Measurements from ENCODE around the gene EHHADH.

The EHHADH gene

GRCh38 chr3:185225080-185225479 lies 28.8 kb downstream of the EHHADH start:
- DNase-seq (ENCODE audit: low spot score in 2 of 2) (no peak), ATAC-seq (ENCODE audit: low read depth) (no peak)
- no peaks in the 10 kb centered on the region for H3K4me1 Mint-ChIP-seq
- no peaks in the 10 kb centered on the region for H3K9me3 Mint-ChIP-seq
- no peak overlapping the region for H3K27ac Mint-ChIP-seq
- H3K4me3 Mint-ChIP-seq = no peak overlapping the region
- H3K27me3 Mint-ChIP-seq = no peaks in the 10 kb centered on the region
- peaks cover 7% of the 10 kb centered on the region for H3K36me3 Mint-ChIP-seq

GRCh38 chr3:185221203-185221602 lies 32.6 kb downstream of the EHHADH start:
- peaks cover 1% of the 10 kb centered on the region for H3K27me3 Mint-ChIP-seq
- no peak overlapping the region for H3K27ac Mint-ChIP-seq
- ATAC-seq (ENCODE audit: low read depth) = no peak
- H3K4me1 Mint-ChIP-seq = no peaks in the 10 kb centered on the region
- DNase-seq (ENCODE audit: low spot score in 2 of 2) = no peak
- peaks cover 2% of the 10 kb centered on the region for H3K36me3 Mint-ChIP-seq
- H3K9me3 Mint-ChIP-seq = no peaks in the 10 kb centered on the region
- no peak overlapping the region for H3K4me3 Mint-ChIP-seq

- no peak overlapping the region for H3K4me3 Mint-ChIP-seq
- H3K27ac Mint-ChIP-seq = no peak overlapping the region
- no peaks in the 10 kb centered on the region for H3K9me3 Mint-ChIP-seq
- peaks cover 1% of the 10 kb centered on the region for H3K27me3 Mint-ChIP-seq
- ATAC-seq (ENCODE audit: low read depth) (no peak), DNase-seq (ENCODE audit: low spot score in 2 of 2) (no peak)
- no peaks in the 10 kb centered on the region for H3K36me3 Mint-ChIP-seq
- H3K4me1 Mint-ChIP-seq = no peaks in the 10 kb centered on the region
Measured at GRCh38 chr3:185216607-185216958, 37.3 kb downstream of the EHHADH start.

- no peaks in the 10 kb centered on the region for H3K4me1 Mint-ChIP-seq
- H3K4me3 Mint-ChIP-seq = no peak overlapping the region
- no peaks in the 10 kb centered on the region for H3K9me3 Mint-ChIP-seq
- no peak for ATAC-seq (ENCODE audit: low read depth)
- no peak for DNase-seq (ENCODE audit: low spot score in 2 of 2)
- peaks cover 1% of the 10 kb centered on the region for H3K27me3 Mint-ChIP-seq
- no peak overlapping the region for H3K27ac Mint-ChIP-seq
- H3K36me3 Mint-ChIP-seq = no peaks in the 10 kb centered on the region
Measured at GRCh38 chr3:185215873-185216606, 37.8 kb downstream of the EHHADH start.

- Mint-ChIP-seq H3K4me3 (no peak overlapping the region), H3K36me3 (no peaks in the 10 kb centered on the region), H3K27ac (no peak overlapping the region), H3K9me3 (no peaks in the 10 kb centered on the region), H3K27me3 (peaks cover 1% of the 10 kb centered on the region), H3K4me1 (peaks cover 9% of the 10 kb centered on the region)
- ATAC-seq (ENCODE audit: low read depth) = no peak
- DNase-seq (ENCODE audit: low spot score in 2 of 2) = no peak
Measured at GRCh38 chr3:185212559-185212958, 41.3 kb downstream of the EHHADH start.

- Mint-ChIP-seq H3K36me3 (no peaks in the 10 kb centered on the region), H3K9me3 (no peaks in the 10 kb centered on the region), H3K4me3 (no peak overlapping the region), H3K4me1 (peaks cover 13% of the 10 kb centered on the region), H3K27me3 (no peaks in the 10 kb centered on the region), H3K27ac (no peak overlapping the region)
- DNase-seq (ENCODE audit: low spot score in 2 of 2) (no peak), ATAC-seq (ENCODE audit: low read depth) (no peak)
Measured at GRCh38 chr3:185212086-185212485, 41.8 kb downstream of the EHHADH start.

GRCh38 chr3:185210621-185211142 lies 43.2 kb downstream of the EHHADH start:
- Mint-ChIP-seq H3K36me3 (no peaks in the 10 kb centered on the region), H3K27me3 (no peaks in the 10 kb centered on the region), H3K9me3 (no peaks in the 10 kb centered on the region), H3K4me1 (peaks cover 13% of the 10 kb centered on the region), H3K27ac (no peak overlapping the region), H3K4me3 (no peak overlapping the region)
- ATAC-seq (ENCODE audit: low read depth) (no peak), DNase-seq (ENCODE audit: low spot score in 2 of 2) (no peak)

- Mint-ChIP-seq H3K36me3 (no peaks in the 10 kb centered on the region), H3K27me3 (no peaks in the 10 kb centered on the region), H3K4me3 (no peak overlapping the region), H3K4me1 (peaks cover 13% of the 10 kb centered on the region), H3K9me3 (no peaks in the 10 kb centered on the region), H3K27ac (peak overlapping the region; percentile 76)
- DNase-seq (ENCODE audit: low spot score in 2 of 2) (no peak), ATAC-seq (ENCODE audit: low read depth) (no peak)
Measured at GRCh38 chr3:185208823-185209222, 45.0 kb downstream of the EHHADH start.

GRCh38 chr3:185207931-185208746 lies 45.7 kb downstream of the EHHADH start:
- DNase-seq (ENCODE audit: low spot score in 2 of 2) (peak; percentile 39 to 46), ATAC-seq (ENCODE audit: low read depth) (peak; percentile 98)
- Mint-ChIP-seq H3K36me3 (peaks cover 3% of the 10 kb centered on the region), H3K27ac (peak overlapping the region; percentile 76), H3K9me3 (no peaks in the 10 kb centered on the region), H3K27me3 (peaks cover 2% of the 10 kb centered on the region), H3K4me1 (peaks cover 13% of the 10 kb centered on the region), H3K4me3 (peak overlapping the region; percentile 61)

- Mint-ChIP-seq H3K36me3 (peaks cover 3% of the 10 kb centered on the region), H3K4me1 (peaks cover 13% of the 10 kb centered on the region), H3K9me3 (no peaks in the 10 kb centered on the region), H3K4me3 (no peak overlapping the region), H3K27me3 (peaks cover 2% of the 10 kb centered on the region), H3K27ac (peak overlapping the region; percentile 76)
- ATAC-seq (ENCODE audit: low read depth) (no peak), DNase-seq (ENCODE audit: low spot score in 2 of 2) (no peak)
Measured at GRCh38 chr3:185207481-185207880, 46.4 kb downstream of the EHHADH start.

GRCh38 chr3:185205865-185206264 lies 48.0 kb downstream of the EHHADH start:
- Mint-ChIP-seq H3K4me1 (peaks cover 13% of the 10 kb centered on the region), H3K9me3 (no peaks in the 10 kb centered on the region), H3K36me3 (peaks cover 8% of the 10 kb centered on the region), H3K4me3 (no peak overlapping the region), H3K27ac (no peak overlapping the region), H3K27me3 (peaks cover 2% of the 10 kb centered on the region)
- DNase-seq (ENCODE audit: low spot score in 2 of 2) (no peak), ATAC-seq (ENCODE audit: low read depth) (no peak)

GRCh38 chr3:185204894-185205293 lies 49.0 kb downstream of the EHHADH start:
- no peak overlapping the region for H3K4me3 Mint-ChIP-seq
- peaks cover 13% of the 10 kb centered on the region for H3K4me1 Mint-ChIP-seq
- H3K9me3 Mint-ChIP-seq = no peaks in the 10 kb centered on the region
- no peak overlapping the region for H3K27ac Mint-ChIP-seq
- DNase-seq (ENCODE audit: low spot score in 2 of 2) (no peak), ATAC-seq (ENCODE audit: low read depth) (no peak)
- H3K36me3 Mint-ChIP-seq = peaks cover 10% of the 10 kb centered on the region
- H3K27me3 Mint-ChIP-seq = peaks cover 2% of the 10 kb centered on the region

- no peaks in the 10 kb centered on the region for H3K4me1 Mint-ChIP-seq
- H3K9me3 Mint-ChIP-seq = no peaks in the 10 kb centered on the region
- peaks cover 2% of the 10 kb centered on the region for H3K27me3 Mint-ChIP-seq
- no peak for DNase-seq (ENCODE audit: low spot score in 2 of 2)
- no peak for ATAC-seq (ENCODE audit: low read depth)
- no peak overlapping the region for H3K4me3 Mint-ChIP-seq
- H3K36me3 Mint-ChIP-seq = peaks cover 10% of the 10 kb centered on the region
- no peak overlapping the region for H3K27ac Mint-ChIP-seq
Measured at GRCh38 chr3:185200639-185201038, 53.2 kb downstream of the EHHADH start.

- ATAC-seq (ENCODE audit: low read depth) = no peak
- peaks cover 2% of the 10 kb centered on the region for H3K9me3 Mint-ChIP-seq
Measured at GRCh38 chr3:185199671-185200070, 54.2 kb downstream of the EHHADH start.

More at GRCh38 chr3:185199671-185200070, 54.2 kb downstream of the EHHADH start:
- no peaks in the 10 kb centered on the region for H3K4me1 Mint-ChIP-seq
- DNase-seq (ENCODE audit: low spot score in 2 of 2) = no peak
- H3K4me3 Mint-ChIP-seq = no peak overlapping the region
- H3K27me3 Mint-ChIP-seq = peaks cover 2% of the 10 kb centered on the region
- peaks cover 13% of the 10 kb centered on the region for H3K36me3 Mint-ChIP-seq
- H3K27ac Mint-ChIP-seq = no peak overlapping the region

Data from memory B cell (primary cell).